ENCODE measurements around the gene ACTG1.

DNA sequence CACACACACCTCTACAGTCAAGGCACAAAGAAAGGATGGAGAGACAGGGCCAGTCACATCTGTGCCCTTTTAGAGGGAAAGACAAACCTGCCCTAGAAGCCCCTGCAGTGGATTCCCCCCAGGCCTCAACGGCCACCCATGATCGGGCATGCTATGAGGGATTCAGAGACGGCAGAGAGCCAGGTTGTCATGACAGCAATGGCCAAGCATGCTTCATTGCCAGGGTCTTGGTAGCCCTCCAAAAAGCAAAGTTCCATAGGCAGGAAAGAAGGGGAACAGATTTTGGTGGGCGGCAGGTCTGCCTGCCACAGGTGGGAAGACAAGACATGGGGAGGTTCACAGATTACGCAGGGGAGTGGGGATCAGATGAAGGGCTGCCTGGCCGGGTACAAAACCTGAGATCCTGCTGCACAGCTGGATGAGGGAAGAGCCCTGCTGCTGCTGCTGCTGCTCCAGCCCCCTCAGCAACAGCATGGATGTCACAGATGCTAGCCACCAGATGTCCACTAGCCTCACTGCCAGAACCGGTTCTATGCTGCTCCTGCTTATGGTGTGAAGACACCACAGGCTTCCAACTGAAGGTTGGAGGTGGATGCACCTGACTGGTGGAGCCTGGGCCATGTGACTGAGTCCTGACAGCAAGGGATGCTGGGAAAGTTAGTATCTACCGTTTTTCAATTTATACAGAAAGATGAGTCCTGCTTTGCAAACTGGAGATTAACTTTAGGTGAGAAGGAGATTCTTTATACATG, 17.8 kb downstream of the ACTG1 start:
- TF ChIP-seq, protein P1, sequence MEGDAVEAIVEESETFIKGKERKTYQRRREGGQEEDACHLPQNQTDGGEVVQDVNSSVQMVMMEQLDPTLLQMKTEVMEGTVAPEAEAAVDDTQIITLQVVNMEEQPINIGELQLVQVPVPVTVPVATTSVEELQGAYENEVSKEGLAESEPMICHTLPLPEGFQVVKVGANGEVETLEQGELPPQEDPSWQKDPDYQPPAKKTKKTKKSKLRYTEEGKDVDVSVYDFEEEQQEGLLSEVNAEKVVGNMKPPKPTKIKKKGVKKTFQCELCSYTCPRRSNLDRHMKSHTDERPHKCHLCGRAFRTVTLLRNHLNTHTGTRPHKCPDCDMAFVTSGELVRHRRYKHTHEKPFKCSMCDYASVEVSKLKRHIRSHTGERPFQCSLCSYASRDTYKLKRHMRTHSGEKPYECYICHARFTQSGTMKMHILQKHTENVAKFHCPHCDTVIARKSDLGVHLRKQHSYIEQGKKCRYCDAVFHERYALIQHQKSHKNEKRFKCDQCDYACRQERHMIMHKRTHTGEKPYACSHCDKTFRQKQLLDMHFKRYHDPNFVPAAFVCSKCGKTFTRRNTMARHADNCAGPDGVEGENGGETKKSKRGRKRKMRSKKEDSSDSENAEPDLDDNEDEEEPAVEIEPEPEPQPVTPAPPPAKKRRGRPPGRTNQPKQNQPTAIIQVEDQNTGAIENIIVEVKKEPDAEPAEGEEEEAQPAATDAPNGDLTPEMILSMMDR (conservative IDR thresholded peaks at IDR 0.05) = no peak
- TF ChIP-seq ZFX (IDR thresholded peaks at IDR 0.05) = no peak
